HG03460 (cell line): ENCODE results near the gene CRACDL.
"Not testable (repeated sequence)": the region's sequence is repeated elsewhere in the genome, so short reads cannot be mapped to it uniquely, and the experiment has no call there.

ENCODE experiments used
- ATAC-seq: cut with Tn5 transposase; IDR thresholded peaks from one replicate; pipeline ENCODE4 v1.9.1; 2021; ENCODE audit not compliant: unreplicated experiment

Gene CRACDL

GRCh38 chr2:98886066-98886554 lies 49.9 kb downstream of the CRACDL start:
- no peak for ATAC-seq

- no peak for ATAC-seq
Observed at GRCh38 chr2:98884658-98885057, 51.4 kb downstream of the CRACDL start.

- no peak for ATAC-seq
Observed at GRCh38 chr2:98883780-98884211, 52.2 kb downstream of the CRACDL start.

GRCh38 chr2:98882971-98883779 lies 52.9 kb downstream of the CRACDL start:
- no peak for ATAC-seq

GRCh38 chr2:98882368-98882767 lies 53.7 kb downstream of the CRACDL start:
- no peak for ATAC-seq

- no peak for ATAC-seq
Observed at GRCh38 chr2:98881153-98881650, 54.8 kb downstream of the CRACDL start.

GRCh38 chr2:98880266-98881152 lies 55.5 kb downstream of the CRACDL start:
- no peak for ATAC-seq

- not testable (repeated sequence) for ATAC-seq
Observed at GRCh38 chr2:98877658-98878057, 58.4 kb downstream of the CRACDL start.

GRCh38 chr2:98876741-98877140 lies 59.3 kb downstream of the CRACDL start:
- ATAC-seq: no peak

GRCh38 chr2:98875746-98876145 lies 60.3 kb downstream of the CRACDL start:
- ATAC-seq: no peak

- ATAC-seq: no peak
Observed at GRCh38 chr2:98875081-98875728, 60.8 kb downstream of the CRACDL start.

- ATAC-seq: no peak
Observed at GRCh38 chr2:98874186-98874689, 61.8 kb downstream of the CRACDL start.

GRCh38 chr2:98872526-98872925 lies 63.5 kb downstream of the CRACDL start:
- no peak for ATAC-seq

GRCh38 chr2:98871506-98871905 lies 64.5 kb downstream of the CRACDL start:
- ATAC-seq: no peak

GRCh38 chr2:98870516-98871158 lies 65.4 kb downstream of the CRACDL start:
- ATAC-seq: no peak

- no peak for ATAC-seq
Observed at GRCh38 chr2:98869870-98870269, 66.2 kb downstream of the CRACDL start.

GRCh38 chr2:98869272-98869641 lies 66.8 kb downstream of the CRACDL start:
- no peak for ATAC-seq

- ATAC-seq: no peak
Observed at GRCh38 chr2:98868548-98869271, 67.3 kb downstream of the CRACDL start.

- no peak for ATAC-seq
Observed at GRCh38 chr2:98867539-98868309, 68.3 kb downstream of the CRACDL start.
